Nephron progenitor cell (in vitro differentiated cells): Measurements from ENCODE around the gene PAPSS2.
A peak's percentile ranks its signal among the peaks of the same experiment; 100 is the strongest.

Experiments
- DNase-seq: peaks from one replicate; pipeline ENCODE4 v3.0.0; 2021
- H3K27ac Mint-ChIP-seq: 2 replicates; pipeline ENCODE4 v1.8.0; 2021; ENCODE audit warnings: mild to moderate bottlenecking, moderate library complexity, mixed read lengths
- H3K27me3 Mint-ChIP-seq: 2 replicates; pipeline ENCODE4 v1.8.0; 2021; ENCODE audit warnings: mild to moderate bottlenecking, low read depth, mixed read lengths; ENCODE audit not compliant: poor library complexity
- H3K36me3 Mint-ChIP-seq: 2 replicates; pipeline ENCODE4 v1.8.0; 2021; ENCODE audit warnings: low read depth, mixed read lengths
- H3K4me1 Mint-ChIP-seq: 2 replicates; pipeline ENCODE4 v1.8.0; 2021; ENCODE audit warnings: mixed read lengths
- H3K4me3 Mint-ChIP-seq: 2 replicates; pipeline ENCODE4 v1.8.0; 2021; ENCODE audit warnings: mild to moderate bottlenecking, moderate library complexity, mixed read lengths
- H3K9me3 Mint-ChIP-seq: 2 replicates; pipeline ENCODE4 v1.8.0; 2021; ENCODE audit warnings: mild to moderate bottlenecking, moderate library complexity, mixed read lengths
- TF ChIP-seq, protein P1 (sequence below): fragments of 200-600 bp; sonication (generic); IDR thresholded peaks from 2 replicates; pipeline ENCODE4 v1.5.0; 2021; ENCODE audit warnings: antibody characterized with exemption

Gene PAPSS2

DNA sequence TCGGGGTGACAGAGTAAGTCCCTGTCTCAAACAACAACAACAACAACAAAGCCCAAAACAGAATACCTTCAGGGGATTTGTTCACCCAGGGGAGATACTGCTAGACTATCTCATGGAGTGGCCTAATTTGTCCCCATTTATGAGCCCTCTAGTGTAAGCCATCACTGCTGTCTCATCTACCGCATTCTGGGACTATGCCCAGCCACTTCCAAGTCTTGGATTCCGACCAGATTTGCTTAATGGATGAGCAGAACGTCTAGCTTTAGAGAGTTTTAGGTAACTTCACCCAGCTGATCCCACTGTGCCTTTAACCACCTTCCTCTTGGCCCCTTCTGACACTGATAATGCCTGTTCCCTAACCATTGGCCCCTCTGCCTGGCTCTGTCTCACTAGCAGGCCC, 47.1 kb downstream of the PAPSS2 start:
- H3K36me3 Mint-ChIP-seq: no peaks in the 10 kb centered on the region
- DNase-seq: no peak
- H3K9me3 Mint-ChIP-seq: no peaks in the 10 kb centered on the region
- TF ChIP-seq, protein P1, sequence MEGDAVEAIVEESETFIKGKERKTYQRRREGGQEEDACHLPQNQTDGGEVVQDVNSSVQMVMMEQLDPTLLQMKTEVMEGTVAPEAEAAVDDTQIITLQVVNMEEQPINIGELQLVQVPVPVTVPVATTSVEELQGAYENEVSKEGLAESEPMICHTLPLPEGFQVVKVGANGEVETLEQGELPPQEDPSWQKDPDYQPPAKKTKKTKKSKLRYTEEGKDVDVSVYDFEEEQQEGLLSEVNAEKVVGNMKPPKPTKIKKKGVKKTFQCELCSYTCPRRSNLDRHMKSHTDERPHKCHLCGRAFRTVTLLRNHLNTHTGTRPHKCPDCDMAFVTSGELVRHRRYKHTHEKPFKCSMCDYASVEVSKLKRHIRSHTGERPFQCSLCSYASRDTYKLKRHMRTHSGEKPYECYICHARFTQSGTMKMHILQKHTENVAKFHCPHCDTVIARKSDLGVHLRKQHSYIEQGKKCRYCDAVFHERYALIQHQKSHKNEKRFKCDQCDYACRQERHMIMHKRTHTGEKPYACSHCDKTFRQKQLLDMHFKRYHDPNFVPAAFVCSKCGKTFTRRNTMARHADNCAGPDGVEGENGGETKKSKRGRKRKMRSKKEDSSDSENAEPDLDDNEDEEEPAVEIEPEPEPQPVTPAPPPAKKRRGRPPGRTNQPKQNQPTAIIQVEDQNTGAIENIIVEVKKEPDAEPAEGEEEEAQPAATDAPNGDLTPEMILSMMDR: no peak
- no peak overlapping the region for H3K4me3 Mint-ChIP-seq
- H3K4me1 Mint-ChIP-seq: peaks cover 6% of the 10 kb centered on the region
- H3K27me3 Mint-ChIP-seq: peaks cover 3% of the 10 kb centered on the region
- no peak overlapping the region for H3K27ac Mint-ChIP-seq

DNA sequence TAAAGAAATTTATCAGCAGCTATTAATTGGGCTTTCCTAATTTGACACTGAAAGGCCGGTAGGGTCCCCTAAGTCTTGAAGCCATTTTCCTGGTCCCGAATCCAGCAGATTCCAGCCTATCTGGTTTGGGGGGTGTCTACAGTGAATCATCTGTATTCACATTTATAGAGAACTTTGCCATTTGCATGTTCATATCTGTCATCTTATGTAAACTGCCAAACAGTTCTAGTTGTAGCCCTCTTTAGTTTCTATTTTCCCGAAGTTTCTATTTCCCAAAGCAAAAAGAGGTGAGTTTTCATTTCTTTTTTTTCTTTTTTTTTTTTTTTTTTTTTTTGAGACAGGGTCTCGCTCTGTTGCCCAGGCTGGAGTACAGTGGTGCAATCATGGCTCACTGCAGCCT, 47.6 kb downstream of the PAPSS2 start:
- peaks cover 6% of the 10 kb centered on the region for H3K4me1 Mint-ChIP-seq
- no peaks in the 10 kb centered on the region for H3K36me3 Mint-ChIP-seq
- no peak overlapping the region for H3K4me3 Mint-ChIP-seq
- TF ChIP-seq, protein P1: no peak
- H3K27ac Mint-ChIP-seq: no peak overlapping the region
- no peak for DNase-seq
- H3K27me3 Mint-ChIP-seq: peaks cover 3% of the 10 kb centered on the region
- H3K9me3 Mint-ChIP-seq: no peaks in the 10 kb centered on the region

DNA sequence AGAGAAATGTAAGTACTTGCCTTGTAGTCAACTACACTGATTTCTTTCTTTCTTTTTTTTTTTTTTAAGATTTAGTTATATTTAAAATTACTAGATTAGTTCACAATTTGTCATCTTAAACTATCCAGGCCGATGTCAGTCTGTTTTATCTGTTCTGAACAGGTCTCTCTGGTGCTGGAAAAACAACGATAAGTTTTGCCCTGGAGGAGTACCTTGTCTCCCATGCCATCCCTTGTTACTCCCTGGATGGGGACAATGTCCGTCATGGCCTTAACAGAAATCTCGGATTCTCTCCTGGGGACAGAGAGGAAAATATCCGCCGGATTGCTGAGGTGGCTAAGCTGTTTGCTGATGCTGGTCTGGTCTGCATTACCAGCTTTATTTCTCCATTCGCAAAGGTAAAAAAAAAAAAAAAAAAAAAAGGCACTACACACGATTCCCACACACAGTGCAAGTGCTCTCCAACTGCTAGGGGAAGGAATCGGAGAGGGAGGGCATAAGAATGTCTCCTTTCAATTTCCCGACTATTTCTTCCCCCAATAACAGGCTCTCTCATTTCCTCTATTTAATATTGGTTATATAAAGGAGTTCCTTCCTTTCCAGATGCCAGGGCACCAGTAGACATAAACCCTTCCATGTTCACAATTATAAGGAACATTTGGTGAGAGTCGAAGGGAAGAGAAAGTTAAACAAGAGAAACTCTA, 53.4 kb downstream of the PAPSS2 start:
- H3K4me3 Mint-ChIP-seq: no peak overlapping the region
- no peaks in the 10 kb centered on the region for H3K36me3 Mint-ChIP-seq
- peaks cover 6% of the 10 kb centered on the region for H3K4me1 Mint-ChIP-seq
- no peaks in the 10 kb centered on the region for H3K9me3 Mint-ChIP-seq
- TF ChIP-seq, protein P1: no peak
- peak overlapping the region; percentile 65 for H3K27ac Mint-ChIP-seq
- H3K27me3 Mint-ChIP-seq: peaks cover 11% of the 10 kb centered on the region
- no peak for DNase-seq

DNA sequence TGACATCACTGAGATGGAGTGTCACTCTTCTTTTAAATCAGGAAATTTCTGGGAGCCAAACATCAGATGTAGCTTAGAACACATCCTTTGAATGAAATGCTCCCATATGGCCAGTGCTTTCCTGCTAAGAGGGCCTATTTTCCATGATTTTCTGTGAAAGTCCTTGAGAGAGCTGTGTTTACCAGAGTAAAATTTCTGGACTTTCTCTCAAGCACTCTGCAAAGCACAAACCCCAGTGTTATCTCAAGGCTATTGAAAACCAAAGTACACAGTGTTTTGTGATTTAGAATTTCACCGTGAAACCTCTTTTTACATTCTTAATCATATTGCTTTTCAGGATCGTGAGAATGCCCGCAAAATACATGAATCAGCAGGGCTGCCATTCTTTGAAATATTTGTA, 54.0 kb downstream of the PAPSS2 start:
- TF ChIP-seq, protein P1: no peak
- H3K4me1 Mint-ChIP-seq: peaks cover 6% of the 10 kb centered on the region
- no peak overlapping the region for H3K4me3 Mint-ChIP-seq
- H3K27me3 Mint-ChIP-seq: peaks cover 11% of the 10 kb centered on the region
- H3K27ac Mint-ChIP-seq: no peak overlapping the region
- no peaks in the 10 kb centered on the region for H3K9me3 Mint-ChIP-seq
- no peaks in the 10 kb centered on the region for H3K36me3 Mint-ChIP-seq
- DNase-seq: no peak

DNA sequence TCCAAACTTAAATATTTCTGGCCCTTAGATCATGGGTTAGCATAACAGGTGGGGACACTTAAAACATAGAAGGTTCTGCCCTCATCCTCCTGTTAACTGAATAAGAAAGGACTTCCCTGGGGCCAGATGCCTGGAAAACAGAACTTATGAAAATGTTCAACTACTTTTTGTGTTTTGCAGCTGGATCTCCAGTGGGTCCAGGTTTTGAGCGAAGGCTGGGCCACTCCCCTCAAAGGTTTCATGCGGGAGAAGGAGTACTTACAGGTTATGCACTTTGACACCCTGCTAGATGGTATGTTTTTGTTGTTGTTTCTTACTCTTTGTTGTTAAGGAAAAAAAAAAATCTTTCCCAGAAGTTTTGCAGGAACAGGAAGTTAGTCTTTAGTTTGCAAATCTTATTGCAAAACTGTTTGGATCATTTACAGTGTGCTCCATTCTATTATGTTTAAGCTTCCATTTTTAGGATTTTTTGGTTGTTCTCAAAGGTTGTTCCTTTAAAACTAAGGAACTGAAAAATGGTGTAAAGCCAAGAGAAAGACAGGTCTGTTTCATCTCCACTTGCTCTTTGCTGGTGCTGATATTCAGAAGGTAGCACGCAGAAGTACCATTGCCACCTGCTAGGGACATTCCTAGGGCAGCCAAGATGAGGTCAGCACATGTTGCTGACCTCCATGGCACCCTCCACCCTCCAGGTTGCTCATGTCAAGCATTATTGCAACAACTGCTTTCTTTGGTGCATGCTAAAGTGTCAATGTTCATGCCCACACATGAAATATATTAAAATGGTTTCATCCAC, 56.1 kb downstream of the PAPSS2 start:
- TF ChIP-seq, protein P1: no peak
- Mint-ChIP-seq H3K4me3 (no peak overlapping the region), H3K27me3 (peaks cover 15% of the 10 kb centered on the region), H3K4me1 (no peaks in the 10 kb centered on the region), H3K27ac (no peak overlapping the region), H3K36me3 (no peaks in the 10 kb centered on the region), H3K9me3 (no peaks in the 10 kb centered on the region)
- no peak for DNase-seq

DNA sequence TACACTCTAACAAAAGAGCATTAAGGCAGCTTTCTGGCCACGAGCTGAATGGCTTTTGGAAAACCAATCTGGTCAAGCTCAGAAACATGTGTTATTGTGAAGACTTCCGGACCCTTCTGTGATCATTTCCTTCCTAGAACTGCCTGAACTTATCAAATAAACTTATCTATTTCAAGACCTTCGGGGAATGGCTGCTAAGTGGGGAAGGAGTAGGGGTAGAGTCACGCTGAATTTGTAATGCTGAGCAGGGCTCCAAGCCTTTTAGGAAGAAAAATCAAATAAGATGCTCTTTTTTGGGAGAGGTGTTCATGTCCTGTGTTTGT, 56.6 kb downstream of the PAPSS2 start:
- Mint-ChIP-seq H3K9me3 (no peaks in the 10 kb centered on the region), H3K4me1 (no peaks in the 10 kb centered on the region), H3K27me3 (peaks cover 15% of the 10 kb centered on the region), H3K36me3 (no peaks in the 10 kb centered on the region), H3K27ac (no peak overlapping the region), H3K4me3 (no peak overlapping the region)
- TF ChIP-seq, protein P1: no peak
- DNase-seq: no peak
